GM12892 (cell line): ENCODE measurements around the gene PEMT.

Experiments
- DNase-seq: peaks from one replicate; pipeline ENCODE4 v3.0.0; 2011; ENCODE audit not compliant: insufficient read length
- FAIRE-seq: peaks from 2 replicates; lab custom pipeline; 2011; peaks lifted over from hg19 to GRCh38; lab: Jason Lieb, UNC
- POLR2A ChIP-seq: IDR thresholded peaks from 2 replicates; pipeline ENCODE4 v1.6.1; 2011; ENCODE audit warnings: low read depth, low read length, control low read depth
- POLR2AphosphoS5 ChIP-seq: IDR thresholded peaks from 2 replicates; pipeline ENCODE4 v1.6.1; 2011; ENCODE audit warnings: low read depth, low read length, control low read depth
- TAF1 ChIP-seq: IDR thresholded peaks from 2 replicates; pipeline ENCODE4 v1.6.1; 2011; ENCODE audit warnings: low read depth, mild to moderate bottlenecking, control low read depth, low read length, borderline replicate concordance

PEMT gene

GRCh38 chr17:17624741-17625140, 33.2 kb upstream of the PEMT start:
- no peak for DNase-seq
- TF ChIP-seq TAF1, result no peak
- TF ChIP-seq POLR2AphosphoS5, result no peak
- no peak for TF ChIP-seq POLR2A
- FAIRE-seq, result no peak

- no peak for DNase-seq
- no peak for FAIRE-seq
- no peak for TF ChIP-seq TAF1
- TF ChIP-seq POLR2AphosphoS5, result no peak
- TF ChIP-seq POLR2A, result no peak
Measured at GRCh38 chr17:17623904-17624303, 32.4 kb upstream of the PEMT start.

- DNase-seq, result no peak
- TF ChIP-seq TAF1 (no peak), POLR2A (no peak), POLR2AphosphoS5 (no peak)
- FAIRE-seq, result no peak
Measured at GRCh38 chr17:17621254-17621653, 29.7 kb upstream of the PEMT start.

GRCh38 chr17:17613708-17614114, 22.2 kb upstream of the PEMT start:
- no peak for DNase-seq
- FAIRE-seq, result peak; percentile 58
- TF ChIP-seq POLR2AphosphoS5 (no peak), POLR2A (no peak), TAF1 (no peak)

GRCh38 chr17:17612085-17613022, 20.8 kb upstream of the PEMT start:
- no peak for TF ChIP-seq POLR2A
- no peak for TF ChIP-seq TAF1
- TF ChIP-seq POLR2AphosphoS5, result no peak
- FAIRE-seq (no peak), DNase-seq (no peak)

- TF ChIP-seq POLR2AphosphoS5, result no peak
- no peak for TF ChIP-seq TAF1
- no peak for TF ChIP-seq POLR2A
- DNase-seq (no peak), FAIRE-seq (no peak)
Measured at GRCh38 chr17:17609121-17609520, 17.6 kb upstream of the PEMT start.

GRCh38 chr17:17606416-17607000, 15.0 kb upstream of the PEMT start:
- DNase-seq, result no peak
- TF ChIP-seq TAF1 (no peak), POLR2A (no peak), POLR2AphosphoS5 (no peak)
- FAIRE-seq, result no peak

GRCh38 chr17:17605729-17606088, 14.2 kb upstream of the PEMT start:
- no peak for DNase-seq
- TF ChIP-seq POLR2AphosphoS5 (no peak), POLR2A (no peak), TAF1 (no peak)
- no peak for FAIRE-seq

- DNase-seq (no peak), FAIRE-seq (no peak)
- TF ChIP-seq POLR2A (no peak), POLR2AphosphoS5 (no peak), TAF1 (no peak)
Measured at GRCh38 chr17:17605083-17605728, 13.7 kb upstream of the PEMT start.

GRCh38 chr17:17603895-17604225, 12.4 kb upstream of the PEMT start:
- TF ChIP-seq POLR2A (no peak), TAF1 (no peak), POLR2AphosphoS5 (no peak)
- DNase-seq, result no peak
- no peak for FAIRE-seq

- no peak for FAIRE-seq
- no peak for DNase-seq
- TF ChIP-seq POLR2A (no peak), POLR2AphosphoS5 (no peak), TAF1 (no peak)
Measured at GRCh38 chr17:17603178-17603894, 11.8 kb upstream of the PEMT start.

- FAIRE-seq, result no peak
Measured at GRCh38 chr17:17599965-17600364, 8.5 kb upstream of the PEMT start.

More at GRCh38 chr17:17599965-17600364, 8.5 kb upstream of the PEMT start:
- no peak for DNase-seq
- TF ChIP-seq TAF1 (no peak), POLR2AphosphoS5 (no peak), POLR2A (no peak)
